ENCODE measurements around the gene PRAF2. TPM values are rescaled to one million over a fixed set of nuclear protein-coding genes. Genes with fewer than 3 reads are reported as not detected.
A peak's percentile ranks its signal among the peaks of the same experiment; 100 is the strongest.

PRAF2 gene
- total RNA-seq, 1 experiment from 2014 or later, result 36.3 TPM

GRCh38 chrX:49043987-49044281 is 29.9 kb downstream of the PRAF2 start:
- no TSS peak for BruUV-seq (replicated peaks)
- no peaks in the 10 kb centered on the region for H3K27me3 ChIP-seq (ENCODE audit: control insufficient read depth, insufficient read depth, low read length)
- ChIA-PET CTCF (no interaction called here), POLR2A (no interaction called here)
- intact Hi-C loops (cut with micrococcal nuclease; ENCODE audit: unreplicated experiment) (loop anchor here (10.0 kb wide), 1 partner anchor 69 kb away; the partner anchor contains the start of gene KCND1), in situ Hi-C loops (cut with HindIII; ENCODE audit: low pct_unique_long_range_greater_than_20kb, low sequenced_read_pairs) (no loop called here)
- no peak for DNase-seq (ENCODE audit: low read depth, low spot score)
- H3K9me3 ChIP-seq (ENCODE audit: control insufficient read depth, insufficient read depth, low read depth, low read length), result no peaks in the 10 kb centered on the region
- peak overlapping the region; percentile 89 for H3K27ac ChIP-seq (ENCODE audit: low read length)
- no peaks in the 10 kb centered on the region; the same call in 1 of the 2 replicates for H3K36me3 ChIP-seq (ENCODE audit: control insufficient read depth, insufficient read depth, low read length)
- H3K4me3 ChIP-seq (ENCODE audit: low read depth in 2 of 2, low read length in 2 of 2), result peak overlapping the region; percentile 39 to 63
- no peak for ATAC-seq
- peaks cover 18% of the 10 kb centered on the region for H3K4me1 ChIP-seq (ENCODE audit: control insufficient read depth, insufficient read depth, low read length)
- TF ChIP-seq REST (IDR thresholded peaks at IDR 0.05; ENCODE audit: insufficient read depth in 1 of 2, low read depth in 2 of 2, low read length in 1 of 2) (no peak), POLR2AphosphoS5 (IDR thresholded peaks at IDR 0.05; ENCODE audit: low read depth, low read length) (no peak), SIN3A (IDR thresholded peaks at IDR 0.05; ENCODE audit: borderline replicate concordance, insufficient read depth, low read depth, low read length) (no peak), TCF7L2 (IDR thresholded peaks at IDR 0.05; ENCODE audit: low read depth, low read length) (no peak), CTCF (IDR thresholded peaks at IDR 0.05) (no peak)

DNA sequence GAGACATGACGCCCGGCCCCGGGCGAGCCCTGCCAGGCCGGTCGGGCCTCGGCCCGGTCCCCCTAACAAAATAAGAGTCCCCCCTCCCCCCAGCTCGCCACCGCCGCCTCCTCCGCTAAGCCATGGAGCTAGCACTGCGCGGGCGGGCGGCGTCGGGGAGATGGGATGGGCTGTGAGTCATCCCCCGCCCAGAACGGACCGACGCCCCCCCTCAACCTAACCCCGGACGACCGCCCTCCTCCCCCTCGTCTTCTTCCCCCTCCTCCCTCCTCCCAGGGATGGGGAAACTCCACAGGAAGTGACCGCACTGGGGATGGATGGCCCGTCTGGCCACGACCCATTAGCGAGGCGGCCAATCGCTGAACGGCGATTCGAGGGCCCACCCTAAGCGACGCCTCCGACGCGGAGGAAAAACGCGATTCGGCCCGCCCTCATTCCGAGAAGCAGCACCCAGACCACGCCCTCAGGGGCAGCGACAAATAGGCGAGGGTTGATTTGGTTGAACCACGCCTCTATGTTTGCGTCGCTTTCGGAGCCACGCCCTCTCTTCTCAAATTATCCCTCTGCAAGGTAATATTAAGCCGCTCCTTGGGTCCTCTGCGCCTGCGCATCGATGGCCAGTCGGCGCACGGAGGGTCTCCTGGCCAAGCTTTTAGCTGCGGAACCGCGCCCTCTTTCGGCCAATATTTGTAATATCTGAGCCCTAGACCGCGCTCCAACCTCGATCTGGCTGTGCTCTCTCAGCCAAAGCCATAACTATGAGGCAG is 30.4 kb downstream of the PRAF2 start, which contains the start of gene TFE3:
TSS of gene TFE3 (minus strand) at position 138 of the 767 bp plus-strand sequence. CDS start at position 7, 131 bp downstream.
- CTCF ChIA-PET, result interaction anchor here (0.6 kb wide), 1 partner anchor 133 kb away, joined by 3 read pairs; no protein-coding TSS in a partner anchor
- intact Hi-C loops (cut with micrococcal nuclease; ENCODE audit: unreplicated experiment) (loop anchor here (10.0 kb wide), 1 partner anchor 69 kb away; the partner anchor contains the start of gene KCND1), in situ Hi-C loops (cut with HindIII; ENCODE audit: low pct_unique_long_range_greater_than_20kb, low sequenced_read_pairs) (no loop called here)
- ATAC-seq (peak; percentile 95), DNase-seq (ENCODE audit: low read depth, low spot score) (peak; percentile 96)
- BruUV-seq (replicated peaks), result no TSS peak
- peak within 1 kb of the TSS; percentile 91 for H3K27ac ChIP-seq (ENCODE audit: low read length)
- peak within 1 kb of the TSS; percentile 73 to 93 for H3K4me3 ChIP-seq (ENCODE audit: low read depth in 2 of 2, low read length in 2 of 2)
- H3K36me3 ChIP-seq (ENCODE audit: control insufficient read depth, insufficient read depth, low read length), result no peaks in the 10 kb centered on the region; the same call in 1 of the 2 replicates
- peaks cover 18% of the 10 kb centered on the region for H3K4me1 ChIP-seq (ENCODE audit: control insufficient read depth, insufficient read depth, low read length)
- POLR2A ChIA-PET, result interaction anchor here (1.8 kb wide), 1 partner anchor 85 kb away, joined by 7 read pairs; no protein-coding TSS in a partner anchor
- H3K9me3 ChIP-seq (ENCODE audit: control insufficient read depth, insufficient read depth, low read depth, low read length), result no peaks in the 10 kb centered on the region
- TF ChIP-seq SIN3A (IDR thresholded peaks at IDR 0.05; ENCODE audit: borderline replicate concordance, insufficient read depth, low read depth, low read length), result peak; percentile 53; the same call in 1 of the 2 replicates
- TF ChIP-seq TCF7L2 (IDR thresholded peaks at IDR 0.05; ENCODE audit: low read depth, low read length), result no peak
- TF ChIP-seq CTCF (IDR thresholded peaks at IDR 0.05), result peak; percentile 84
- peak; percentile 25 for TF ChIP-seq POLR2AphosphoS5 (IDR thresholded peaks at IDR 0.05; ENCODE audit: low read depth, low read length)
- TF ChIP-seq REST (IDR thresholded peaks at IDR 0.05; ENCODE audit: insufficient read depth in 1 of 2, low read depth in 2 of 2, low read length in 1 of 2), result no peak
- no peaks in the 10 kb centered on the region for H3K27me3 ChIP-seq (ENCODE audit: control insufficient read depth, insufficient read depth, low read length)

All from Panc1 (cell line).